HG03558 (cell line): ENCODE results near the gene STOML1.

Experiments used
- ATAC-seq: cut with Tn5 transposase; IDR thresholded peaks from one replicate; pipeline ENCODE4 v1.9.1; 2021; ENCODE audit warnings: moderate number of reproducible peaks; ENCODE audit not compliant: unreplicated experiment; ENCODE audit errors: extremely low read depth

Gene STOML1

DNA sequence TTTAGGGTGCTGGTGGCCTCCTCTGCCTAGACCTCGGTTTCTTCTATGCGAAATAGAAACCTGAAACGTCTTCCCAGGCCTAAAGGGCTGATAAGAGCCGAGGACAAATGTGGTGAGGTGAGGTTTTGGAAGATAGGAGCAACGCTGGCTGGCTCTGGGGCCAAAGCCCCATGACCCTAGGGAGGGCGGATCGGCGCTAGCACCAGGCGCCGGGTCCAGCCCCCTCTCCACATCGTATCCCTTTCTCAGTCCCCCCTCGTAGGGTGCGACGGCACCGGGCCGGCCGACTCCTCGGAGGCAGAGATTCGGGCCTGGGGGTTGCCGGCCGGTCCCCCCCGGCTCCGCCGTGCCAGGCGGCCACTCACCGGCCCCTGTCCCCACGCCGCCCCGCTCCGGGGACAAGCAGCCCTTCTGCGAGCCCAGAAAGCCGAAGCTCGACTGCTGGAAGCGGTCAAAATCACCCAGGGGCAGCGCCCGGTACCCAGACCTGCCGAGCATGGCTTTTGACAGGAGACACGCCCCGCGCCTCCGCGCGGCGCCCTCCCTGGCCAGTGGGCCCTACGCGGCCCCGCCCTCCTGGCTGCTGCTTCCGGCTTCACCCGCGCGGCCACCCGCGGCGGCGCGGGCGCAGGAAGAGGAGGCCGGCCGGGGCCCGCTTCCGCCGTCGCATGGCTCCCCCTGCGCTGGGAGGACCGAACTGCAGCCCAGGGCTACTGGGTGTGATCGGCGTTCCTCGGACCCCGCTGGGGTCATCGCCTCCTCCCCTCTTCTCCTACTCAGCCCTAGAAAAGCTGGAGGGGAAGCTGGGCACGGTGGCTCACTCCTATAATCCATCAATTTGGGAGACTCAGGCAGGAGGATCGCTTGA lies at the start of gene STOML1:
Gene STOML1 (minus strand): TSS at position 570 of the 868 bp plus-strand sequence. CDS start 72 bp downstream, at position 498.
- ATAC-seq, result peak; percentile 47

DNA sequence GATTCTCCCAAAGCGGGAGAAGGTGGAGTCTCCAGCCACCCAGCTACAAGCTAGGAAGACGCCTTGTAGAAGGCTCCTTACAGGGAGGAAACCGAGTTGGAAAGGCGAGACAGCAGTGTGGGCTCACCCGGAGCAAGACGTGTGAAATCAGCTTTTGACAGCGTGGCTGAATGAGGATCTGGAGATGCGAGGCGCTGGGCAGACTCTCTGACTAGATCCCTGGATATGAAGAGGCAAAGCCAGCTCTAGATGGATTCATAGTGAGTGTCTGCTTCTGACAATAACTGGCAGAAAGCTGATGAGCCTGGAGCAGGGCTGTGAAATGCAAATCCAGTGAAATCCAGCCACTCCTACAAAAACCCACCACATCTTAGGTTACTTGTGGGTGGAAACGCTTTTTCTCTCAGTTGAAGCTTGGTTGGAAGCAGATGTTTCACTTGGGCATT lies 49.2 kb upstream of the STOML1 start:
- ATAC-seq, result no peak

GRCh38 chr15:74040109-74040850 lies 48.2 kb upstream of the STOML1 start:
- ATAC-seq, result no peak

- ATAC-seq, result no peak
Measured at GRCh38 chr15:74039656-74040010, 47.5 kb upstream of the STOML1 start.

- ATAC-seq, result no peak
Measured at GRCh38 chr15:74038707-74039655, 46.9 kb upstream of the STOML1 start.

- ATAC-seq, result no peak
Measured at GRCh38 chr15:74037171-74038117, 45.3 kb upstream of the STOML1 start.

- ATAC-seq, result no peak
Measured at GRCh38 chr15:74036271-74037170, 44.4 kb upstream of the STOML1 start.

- no peak for ATAC-seq
Measured at GRCh38 chr15:74035121-74036017, 43.3 kb upstream of the STOML1 start.

GRCh38 chr15:74034206-74034755 lies 42.2 kb upstream of the STOML1 start:
- ATAC-seq, result no peak

GRCh38 chr15:74032606-74033561 lies 40.8 kb upstream of the STOML1 start:
- ATAC-seq, result no peak

GRCh38 chr15:74032046-74032445 lies 40.0 kb upstream of the STOML1 start:
- ATAC-seq, result no peak

DNA sequence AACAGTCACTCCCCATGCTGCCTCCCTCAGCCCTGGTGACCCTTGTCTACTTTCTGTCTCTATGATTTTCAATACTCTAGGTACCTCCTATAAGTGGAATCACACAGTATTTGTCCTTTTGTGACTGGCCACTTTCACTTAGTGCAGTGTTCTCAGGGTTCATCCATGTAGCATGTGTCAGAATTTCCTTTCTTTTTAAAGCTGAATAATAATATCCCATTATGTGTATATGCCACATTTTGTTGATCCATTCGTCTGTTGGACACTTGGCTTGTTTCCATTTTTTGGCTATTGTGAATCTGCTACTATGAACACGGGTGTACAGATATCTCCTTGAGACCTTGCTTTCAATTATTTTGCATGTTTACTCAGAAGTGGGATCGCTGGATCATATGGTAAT lies 36.6 kb upstream of the STOML1 start:
- no peak for ATAC-seq

GRCh38 chr15:74027688-74028087 lies 35.6 kb upstream of the STOML1 start:
- no peak for ATAC-seq

DNA sequence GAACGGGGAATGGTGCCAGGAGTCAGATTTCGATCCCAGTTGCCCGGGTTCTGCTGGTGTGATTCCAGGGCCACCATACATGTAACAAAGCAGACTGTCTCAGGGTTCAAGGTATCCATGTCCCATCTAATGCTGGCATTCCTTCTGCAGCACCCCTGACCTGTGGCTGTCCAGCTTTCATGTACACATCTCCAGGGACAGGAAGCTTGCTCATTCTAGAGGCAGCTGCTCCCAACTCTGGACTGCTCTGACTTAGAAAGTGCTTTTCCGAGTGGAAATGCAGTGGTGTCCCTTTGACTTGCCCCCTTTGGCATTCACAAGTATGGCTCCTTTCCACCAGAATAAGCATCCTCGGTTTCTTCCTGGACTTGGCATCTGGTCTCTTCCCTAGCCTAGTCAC lies 33.3 kb upstream of the STOML1 start:
- ATAC-seq, result no peak

- no peak for ATAC-seq
Measured at GRCh38 chr15:74024687-74025086, 32.6 kb upstream of the STOML1 start.
